Activated T-cell treated with anti-CD3 and anti-CD28 coated beads, Interleukin-2, amount 50 U/mL, for 4 hours (primary cell): ENCODE measurements around the gene RTP1. TPM values are rescaled to one million over a fixed set of nuclear protein-coding genes. Genes with fewer than 3 reads are reported as not detected.

Experiments
- ATAC-seq, 2 donors: fragments of 200-7000 bp; cut with Tn5 transposase; one replicate each; pipeline ENCODE4 v1.10.0; 2021
- DNase-seq: peaks from one replicate; pipeline ENCODE4 v3.0.0-alpha.2; 2020
- H3K27me3 Mint-ChIP-seq: one replicate; pipeline ENCODE4 v1.8.0; 2021; ENCODE audit warnings: low read depth, mixed read lengths
- H3K36me3 Mint-ChIP-seq: one replicate; pipeline ENCODE4 v1.8.0; 2022; ENCODE audit warnings: mixed read lengths; ENCODE audit not compliant: insufficient read depth
- H3K4me1 Mint-ChIP-seq: one replicate; pipeline ENCODE4 v1.8.0; 2021; ENCODE audit warnings: low read depth, mixed read lengths
- H3K4me3 Mint-ChIP-seq: one replicate; pipeline ENCODE4 v1.8.0; 2021; ENCODE audit warnings: mild to moderate bottlenecking, moderate library complexity, mixed read lengths
- H3K9me3 Mint-ChIP-seq: one replicate; pipeline ENCODE4 v1.8.0; 2021; ENCODE audit warnings: mixed read lengths
- total RNA-seq, 3 donors: library from RNA; stranded (reverse); gene quantifications; one replicate each; pipeline ENCODE4 v1.2.1, GENCODE V29; 2021

Gene RTP1
- total RNA-seq, 3 donors from 2014 or later: not detected

GRCh38 chr3:187242435-187242834 is 45.1 kb downstream of the RTP1 start:
- ATAC-seq (no peak), DNase-seq (no peak)
- H3K4me3 Mint-ChIP-seq: no peak overlapping the region
- peaks cover 5% of the 10 kb centered on the region for H3K4me1 Mint-ChIP-seq
- peaks cover 5% of the 10 kb centered on the region for H3K27me3 Mint-ChIP-seq
- peaks cover 7% of the 10 kb centered on the region for H3K9me3 Mint-ChIP-seq
- no peaks in the 10 kb centered on the region for H3K36me3 Mint-ChIP-seq

- H3K36me3 Mint-ChIP-seq: no peaks in the 10 kb centered on the region
- ATAC-seq (peak; percentile 18 to 23), DNase-seq (no peak)
- H3K4me3 Mint-ChIP-seq: no peak overlapping the region
- H3K4me1 Mint-ChIP-seq: peaks cover 8% of the 10 kb centered on the region
- peaks cover 7% of the 10 kb centered on the region for H3K9me3 Mint-ChIP-seq
- peaks cover 5% of the 10 kb centered on the region for H3K27me3 Mint-ChIP-seq
Measured at GRCh38 chr3:187242900-187243299, 45.6 kb downstream of the RTP1 start.

DNA sequence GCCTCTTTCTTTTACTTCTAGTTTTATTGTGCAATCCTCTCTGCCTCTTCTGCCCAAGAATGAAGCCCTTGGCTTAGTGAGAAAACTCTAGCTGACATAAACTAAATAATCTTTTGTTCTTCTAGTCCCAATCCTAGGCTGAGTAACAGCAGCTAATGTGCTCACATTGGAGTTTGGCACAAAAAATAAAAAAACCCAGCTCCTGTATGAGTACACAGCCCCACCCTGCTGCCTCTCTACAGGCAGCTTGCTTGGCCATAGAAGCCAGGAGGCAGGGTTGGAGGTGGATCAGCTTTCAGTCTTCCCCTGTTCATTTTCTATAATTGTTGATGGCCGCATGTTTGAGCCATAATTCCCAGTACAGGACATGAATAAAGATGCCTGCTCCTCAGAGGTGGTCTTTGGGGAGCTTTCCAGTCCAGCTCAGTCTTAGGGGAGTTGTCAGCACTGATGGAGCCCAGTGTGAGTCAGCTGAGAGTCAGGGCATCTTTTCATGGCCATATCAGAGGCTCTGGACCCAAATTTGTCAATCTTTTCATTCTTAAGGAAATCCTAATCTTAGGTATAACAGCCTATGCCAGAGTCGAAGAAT is 46.7 kb downstream of the RTP1 start:
- DNase-seq (no peak), ATAC-seq (no peak)
- Mint-ChIP-seq H3K36me3 (no peaks in the 10 kb centered on the region), H3K27me3 (peaks cover 5% of the 10 kb centered on the region), H3K4me1 (peaks cover 9% of the 10 kb centered on the region), H3K4me3 (no peak overlapping the region), H3K9me3 (peaks cover 7% of the 10 kb centered on the region)

- H3K9me3 Mint-ChIP-seq: no peaks in the 10 kb centered on the region
- no peaks in the 10 kb centered on the region for H3K36me3 Mint-ChIP-seq
- no peak overlapping the region for H3K4me3 Mint-ChIP-seq
- DNase-seq (no peak), ATAC-seq (no peak)
- peaks cover 9% of the 10 kb centered on the region for H3K4me1 Mint-ChIP-seq
- peaks cover 5% of the 10 kb centered on the region for H3K27me3 Mint-ChIP-seq
Measured at GRCh38 chr3:187247398-187247797, 50.1 kb downstream of the RTP1 start.

Other genes starting within 250 kb of the RTP1 start
- 1 to 10 TPM; 4.1 to 5.6 (median 4.7) TPM for gene RPL39L, start 58.0 kb upstream of the RTP1 start, total RNA-seq
- under 1 TPM in 2 of 3 donors, not detected in 1; 0.13 to 0.35 TPM for gene MASP1, start 94.3 kb downstream of the RTP1 start, total RNA-seq
- 1 to 10 TPM; 1.2 to 1.5 (median 1.3) TPM for gene RTP4, start 170.9 kb downstream of the RTP1 start, total RNA-seq